A549 (cell line): ENCODE data around the gene ACSF3.

Experiments
- CTCF ChIP-seq: fragments of >200 bp; sonication (Bioruptor Twin); formaldehyde crosslinking; IDR thresholded peaks from 3 replicates; pipeline ENCODE4 v1.5.1; 2016
- HEYL ChIP-seq: fragments of 250-450 bp; sonication (Bioruptor Pico); IDR thresholded peaks from 2 replicates; pipeline ENCODE4 v1.8.0; 2021; ENCODE audit warnings: mild to moderate bottlenecking, moderate library complexity
- JUN ChIP-seq, 2 experiments: fragments of >200 bp; sonication (Bioruptor Twin); formaldehyde crosslinking; IDR thresholded peaks; 2 replicates in 1 of 2; 3 replicates in 1 of 2; pipeline ENCODE4 v1.6.1; 2016 to 2017
- MAFK ChIP-seq: fragments of 450-650 bp; IDR thresholded peaks from 2 replicates; pipeline ENCODE4 v1.6.1; 2014; ENCODE audit not compliant: partially characterized antibody
- MAZ ChIP-seq: fragments of 150-350 bp; IDR thresholded peaks from 2 replicates; pipeline ENCODE4 v1.6.1; 2014; ENCODE audit warnings: antibody characterized with exemption, low read depth, low read length, borderline replicate concordance
- POLR2A ChIP-seq: IDR thresholded peaks from 2 replicates; pipeline ENCODE4 v1.6.1; 2012; ENCODE audit warnings: mild to moderate bottlenecking, low read length
- RAD21 ChIP-seq, 2 experiments: fragments of >200 bp in 1 of 2; sonication (Bioruptor Twin) in 1 of 2; formaldehyde crosslinking in 1 of 2; IDR thresholded peaks in 1 of 2; conservative IDR thresholded peaks in 1 of 2; 2 replicates in 1 of 2; 3 replicates in 1 of 2; pipeline ENCODE4 v1.6.1; 2012 to 2018; ENCODE audit warnings: inconsistent platforms in 1 of 2
- RFX5 ChIP-seq: fragments of 450-650 bp; IDR thresholded peaks from 2 replicates; pipeline ENCODE4 v1.7.1; 2014; ENCODE audit warnings: antibody characterized with exemption, mild to moderate bottlenecking, moderate library complexity
- RNF2 ChIP-seq: fragments of 200-600 bp; sonication (generic); IDR thresholded peaks from 2 replicates; pipeline ENCODE4 v1.6.1; 2016; ENCODE audit warnings: low read depth, mild to moderate bottlenecking, antibody characterized with exemption, moderate library complexity, borderline replicate concordance
- SMC3 ChIP-seq: fragments of >200 bp; sonication (Bioruptor Twin); formaldehyde crosslinking; IDR thresholded peaks from 3 replicates; pipeline ENCODE4 v1.6.1; 2018; ENCODE audit warnings: inconsistent platforms
- USF2 ChIP-seq: fragments of 450-650 bp; IDR thresholded peaks from 2 replicates; pipeline ENCODE4 v1.6.1; 2014; ENCODE audit warnings: antibody characterized with exemption
- TF ChIP-seq, protein P1 (sequence below): IDR thresholded peaks from 2 replicates; pipeline ENCODE4 v1.6.1; 2012; ENCODE audit warnings: low read depth, borderline replicate concordance
- TF ChIP-seq, protein P2 (sequence below): fragments of >200 bp; sonication (Bioruptor Twin); formaldehyde crosslinking; IDR thresholded peaks from 3 replicates; pipeline ENCODE4 v1.6.1; 2016
- TF ChIP-seq, protein P3 (sequence below): IDR thresholded peaks from 2 replicates; pipeline ENCODE4 v1.6.1; 2012

DNA sequence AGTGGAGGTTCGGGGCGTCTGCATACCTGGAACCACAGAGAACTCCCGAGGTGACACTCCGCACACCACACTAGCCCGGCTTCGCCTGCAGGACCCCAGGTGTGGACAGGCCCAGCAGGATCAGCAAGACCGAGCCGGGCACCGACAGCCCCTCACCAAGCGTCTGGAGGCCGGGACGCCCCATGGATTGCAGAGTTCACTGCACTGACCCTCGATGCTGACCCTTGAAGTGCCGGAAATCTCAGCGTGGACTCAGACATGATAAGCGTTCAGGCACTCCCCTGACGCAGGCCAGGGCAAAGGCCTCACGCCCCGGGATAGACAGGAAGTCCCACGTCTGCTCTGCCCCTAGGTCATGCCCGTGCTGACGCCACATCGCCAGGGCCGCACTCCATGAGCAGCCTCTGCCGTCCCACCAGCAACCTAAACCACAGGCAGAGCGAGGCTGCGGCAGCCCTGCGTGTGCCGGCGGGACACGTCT is 26.0 kb downstream of the ACSF3 start:
- TF ChIP-seq MAZ (no peak), SMC3 (no peak), USF2 (no peak), CTCF (no peak), RNF2 (no peak), RFX5 (no peak), MAFK (no peak), RAD21 (conservative IDR thresholded peaks at IDR 0.05 in 1 of 2, IDR thresholded peaks at IDR 0.05 in 1 of 2) (no peak), HEYL (CRISPR knock-in tag) (no peak), POLR2A (no peak), JUN (IDR thresholded peaks at IDR 0.05) (no peak)
- TF ChIP-seq, protein P1, sequence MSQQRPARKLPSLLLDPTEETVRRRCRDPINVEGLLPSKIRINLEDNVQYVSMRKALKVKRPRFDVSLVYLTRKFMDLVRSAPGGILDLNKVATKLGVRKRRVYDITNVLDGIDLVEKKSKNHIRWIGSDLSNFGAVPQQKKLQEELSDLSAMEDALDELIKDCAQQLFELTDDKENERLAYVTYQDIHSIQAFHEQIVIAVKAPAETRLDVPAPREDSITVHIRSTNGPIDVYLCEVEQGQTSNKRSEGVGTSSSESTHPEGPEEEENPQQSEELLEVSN: no peak
- TF ChIP-seq, protein P2, sequence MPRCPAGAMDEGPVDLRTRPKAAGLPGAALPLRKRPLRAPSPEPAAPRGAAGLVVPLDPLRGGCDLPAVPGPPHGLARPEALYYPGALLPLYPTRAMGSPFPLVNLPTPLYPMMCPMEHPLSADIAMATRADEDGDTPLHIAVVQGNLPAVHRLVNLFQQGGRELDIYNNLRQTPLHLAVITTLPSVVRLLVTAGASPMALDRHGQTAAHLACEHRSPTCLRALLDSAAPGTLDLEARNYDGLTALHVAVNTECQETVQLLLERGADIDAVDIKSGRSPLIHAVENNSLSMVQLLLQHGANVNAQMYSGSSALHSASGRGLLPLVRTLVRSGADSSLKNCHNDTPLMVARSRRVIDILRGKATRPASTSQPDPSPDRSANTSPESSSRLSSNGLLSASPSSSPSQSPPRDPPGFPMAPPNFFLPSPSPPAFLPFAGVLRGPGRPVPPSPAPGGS: no peak
- TF ChIP-seq, protein P3, sequence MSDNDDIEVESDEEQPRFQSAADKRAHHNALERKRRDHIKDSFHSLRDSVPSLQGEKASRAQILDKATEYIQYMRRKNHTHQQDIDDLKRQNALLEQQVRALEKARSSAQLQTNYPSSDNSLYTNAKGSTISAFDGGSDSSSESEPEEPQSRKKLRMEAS: no peak
